ENCODE measurements around the gene NAPSA. TPM values are rescaled to one million over a fixed set of nuclear protein-coding genes. Genes with fewer than 3 reads are reported as not detected.

The NAPSA gene
- total and polyA plus RNA-seq, 9 of the 15 experiments (the other 6 are each of a cell fraction or from before 2014, with no cell fraction given): 0.25 to 1.9 (median 0.69) TPM

DNA sequence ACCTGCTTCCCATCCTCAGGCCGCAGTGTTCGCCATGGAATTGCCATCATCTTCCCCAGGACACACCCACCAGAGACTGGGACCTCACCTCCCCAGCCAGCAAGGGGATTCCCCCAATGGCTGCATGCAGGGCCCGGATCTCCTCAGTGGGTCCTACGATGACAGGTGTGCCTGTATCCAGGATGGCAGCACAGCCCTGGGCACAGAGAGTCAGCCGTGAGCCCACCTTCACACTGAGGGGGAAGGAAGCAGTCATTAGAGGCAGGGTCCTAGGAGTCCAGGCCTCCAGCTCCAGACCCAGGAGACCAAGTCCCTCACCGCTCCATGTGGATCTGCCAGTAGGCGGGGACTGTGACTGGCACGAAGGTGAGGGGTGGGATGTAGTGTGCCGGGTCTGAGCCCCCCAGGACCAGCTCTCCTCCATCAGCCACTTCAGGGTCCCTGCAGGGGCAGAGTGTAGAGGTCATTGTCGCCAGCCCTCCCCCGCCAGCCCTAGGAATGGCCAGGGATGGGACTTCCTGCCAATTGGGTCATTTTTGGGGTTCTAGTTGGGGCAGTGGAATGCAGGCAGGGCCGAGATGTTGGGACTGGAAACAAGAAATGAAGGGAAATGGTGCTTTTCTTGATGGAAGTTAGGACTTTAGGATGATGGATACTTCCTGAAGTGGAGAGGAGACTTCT is 30.6 kb downstream of the NAPSA start:
- peak overlapping the region; percentile 89; the same call in 1 of the 2 replicates for H3K4me2 ChIP-seq (ENCODE audit: insufficient read depth, low read length)
- H3K4me3 ChIP-seq: no peak overlapping the region
- FAIRE-seq: no peak
- BruUV-seq (replicated peaks): no TSS peak
- no peak for ATAC-seq
- in situ Hi-C loops (cut with MboI): loop anchor here (10.0 kb wide), 1 partner anchor 1220 kb away; the partner anchor contains the start of genes C19orf73, LIN7B and PPFIA3
- no peak overlapping the region for H3K27ac ChIP-seq (ENCODE audit: extremely low read depth, low read depth, low read length)
- H3K36me3 ChIP-seq (ENCODE audit: control insufficient read depth, insufficient read depth, low read length): no peaks in the 10 kb centered on the region; the same call in 2 of the 3 replicates
- no peaks in the 10 kb centered on the region for H3K9me3 ChIP-seq (replicated peaks; ENCODE audit: control insufficient read depth, insufficient read depth, low read depth, low read length)
- H3K9me1 ChIP-seq (ENCODE audit: control insufficient read depth, insufficient read depth, low read length): no peaks in the 10 kb centered on the region
- ChIA-PET POLR2A (interaction anchor here (0.5 to 1.1 kb wide), 3 partner anchors 11 to 16 kb away, joined by 3 read pairs; no protein-coding TSS in a partner anchor), CTCF (ENCODE audit: low intra/inter-chr PET ratio) (no interaction called here)
- H2AFZ ChIP-seq (ENCODE audit: low read depth, low read length): no peak overlapping the region
- peaks cover 27% of the 10 kb centered on the region for H3K79me2 ChIP-seq (ENCODE audit: control insufficient read depth, insufficient read depth, low read length)
- WGBS (ENCODE audit: insufficient coverage, low coverage, missing lambda C conversion rate): 84% methylated on average over 6 of the region's 12 CpGs
- TF ChIP-seq NR3C1 (CRISPR knock-in tag; IDR thresholded peaks at IDR 0.05) (0 out of 2 replicates have a peak, but pooled peaks have one; percentile 17), POLR2G (IDR thresholded peaks at IDR 0.05; ENCODE audit: low read depth, low read length) (peak; percentile 51; the same call in 1 of the 2 replicates), CBFB (CRISPR knock-in tag; IDR thresholded peaks at IDR 0.05) (0 out of 2 replicates have a peak, but pooled peaks have one; percentile 29), NR0B1 (IDR thresholded peaks at IDR 0.05; ENCODE audit: partially characterized antibody) (no peak)
- intact Hi-C loops (cut with micrococcal nuclease): no loop called here
- peak overlapping the region in 1 of 2 experiments; percentile 70; a peak in 2 of 4 replicates for H3K9ac ChIP-seq (ENCODE audit: insufficient read depth in 1 of 2, low read depth in 2 of 2, low read length in 2 of 2)
- H3K27me3 ChIP-seq (ENCODE audit: control insufficient read depth in 2 of 2, insufficient read depth in 2 of 2, low read length in 2 of 2): no peaks in the 10 kb centered on the region
- DNase-seq (ENCODE audit: extremely low read depth in 1 of 4, low spot score in 3 of 4): no peak
- H3K4me1 ChIP-seq (replicated peaks in 1 of 2; ENCODE audit: control insufficient read depth in 2 of 2, insufficient read depth in 2 of 2, low read length in 2 of 2): peaks cover 36 to 51% of the 10 kb centered on the region in 2 experiments; a peak in 4 of 5 replicates
- H4K20me1 ChIP-seq (replicated peaks; ENCODE audit: control insufficient read depth, insufficient read depth, low read length): no peaks in the 10 kb centered on the region

Data from K562 (cell line).